Activated T-helper 9 cell treated with anti-CD3 and anti-CD28 coated beads, Interleukin-2, amount 50 U/mL, for 16 hours (primary cell): ENCODE results near the gene SLAMF8.

ENCODE experiments used
- DNase-seq: peaks from one replicate; pipeline ENCODE4 v3.0.0-alpha.2; 2020; ENCODE audit warnings: low read depth

Gene SLAMF8

GRCh38 chr1:159826441-159827101 is at the start of gene SLAMF8:
SLAMF8 (plus strand) TSS chr1:159826873; CDS start chr1:159826899, 26 bp downstream.
- peak; percentile 11 for DNase-seq

- DNase-seq, result no peak
These were observed 48.4 kb upstream of the SLAMF8 start for GRCh38 chr1:159778266-159778665.

- no peak for DNase-seq
These were observed 47.2 kb upstream of the SLAMF8 start for GRCh38 chr1:159779403-159779851.

GRCh38 chr1:159780583-159781582 is 45.8 kb upstream of the SLAMF8 start, which contains the start of gene DUSP23:
DUSP23 (plus strand) TSS chr1:159780962; CDS start chr1:159781101, 139 bp downstream.
- peak; percentile 94 for DNase-seq

GRCh38 chr1:159781992-159782391 is 44.7 kb upstream of the SLAMF8 start:
- no peak for DNase-seq

- no peak for DNase-seq
These were observed 42.9 kb upstream of the SLAMF8 start for GRCh38 chr1:159783724-159784123.

- no peak for DNase-seq
These were observed 40.2 kb upstream of the SLAMF8 start for GRCh38 chr1:159786465-159786864.

- DNase-seq, result no peak
These were observed 39.7 kb upstream of the SLAMF8 start for GRCh38 chr1:159786966-159787365.

GRCh38 chr1:159790237-159790917 is 36.3 kb upstream of the SLAMF8 start:
- DNase-seq, result no peak

- DNase-seq, result no peak
These were observed 35.6 kb upstream of the SLAMF8 start for GRCh38 chr1:159791031-159791430.

GRCh38 chr1:159791461-159791860 is 35.2 kb upstream of the SLAMF8 start:
- no peak for DNase-seq

- no peak for DNase-seq
These were observed 31.1 kb upstream of the SLAMF8 start for GRCh38 chr1:159795534-159795933.

- DNase-seq, result no peak
These were observed 27.8 kb upstream of the SLAMF8 start for GRCh38 chr1:159798893-159799292.

- DNase-seq, result no peak
These were observed 27.2 kb upstream of the SLAMF8 start for GRCh38 chr1:159799446-159799985.

GRCh38 chr1:159800177-159800930 is 26.3 kb upstream of the SLAMF8 start:
- DNase-seq, result no peak

GRCh38 chr1:159802111-159802510 is 24.6 kb upstream of the SLAMF8 start, which contains the start of gene FCRL6:
FCRL6 (plus strand) TSS chr1:159802360; CDS start chr1:159802425, 65 bp downstream.
- no peak for DNase-seq

- DNase-seq, result no peak
These were observed 22.6 kb upstream of the SLAMF8 start for GRCh38 chr1:159803956-159804689.

- DNase-seq, result no peak
These were observed 21.7 kb upstream of the SLAMF8 start for GRCh38 chr1:159804924-159805323.

GRCh38 chr1:159815926-159816325 is 10.7 kb upstream of the SLAMF8 start:
- no peak for DNase-seq

- no peak for DNase-seq
These were observed 9.2 kb upstream of the SLAMF8 start for GRCh38 chr1:159817276-159818041.
